NCI-H82 treated with DMSO at 0.1 percent for 48 hours (cell line): ENCODE measurements around the gene ZGPAT.

Experiments used
- DNase-seq: peaks from one replicate; lab custom pipeline; 2025; ENCODE audit not compliant: unreplicated experiment; lab: John Stamatoyannopoulos, UW

The ZGPAT gene

DNA sequence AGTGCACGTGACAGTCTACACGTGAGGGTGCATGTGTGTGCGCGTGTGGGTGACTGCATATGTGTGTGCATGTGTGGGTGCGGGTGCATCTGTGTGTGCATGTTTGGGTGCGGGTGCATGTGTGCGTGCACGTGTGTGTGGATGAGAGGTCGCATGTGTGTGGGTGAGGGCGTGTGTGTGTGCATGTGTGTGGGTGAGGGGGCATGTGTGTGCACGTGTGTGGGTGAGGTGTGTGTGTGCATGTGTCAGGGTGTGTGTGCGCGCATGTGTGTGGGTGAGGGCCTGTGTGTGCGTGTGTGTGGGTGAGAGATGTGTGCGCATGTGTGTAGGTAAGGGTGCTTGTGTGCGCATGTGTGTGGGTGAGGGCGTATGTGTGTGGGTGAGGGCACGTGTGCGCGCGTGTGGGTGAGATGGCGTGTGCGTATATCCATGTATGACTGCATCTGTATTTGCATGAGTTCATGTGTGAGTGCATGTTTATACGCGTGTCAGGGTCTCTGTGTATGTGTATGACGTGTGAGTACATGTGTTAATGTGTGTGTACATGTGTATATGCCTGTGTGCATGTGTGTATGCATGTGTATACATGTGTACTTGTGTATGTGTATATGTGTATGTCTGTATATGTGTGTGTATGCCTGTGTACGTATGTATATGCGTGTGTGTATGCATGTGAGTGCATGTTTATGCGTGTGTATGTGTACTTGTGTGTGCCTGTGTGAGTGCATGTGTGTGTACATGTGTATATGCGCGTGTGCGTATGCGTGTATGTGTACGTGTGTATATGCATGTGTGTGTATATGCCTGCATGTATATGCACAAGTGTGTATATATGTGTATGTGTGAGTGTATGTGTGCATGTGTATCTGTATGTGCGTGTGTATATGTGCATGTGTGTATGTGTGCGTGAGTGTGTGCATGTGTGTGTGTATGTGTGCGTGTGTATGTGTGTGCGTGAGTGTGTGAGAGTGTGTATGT lies 24.6 kb downstream of the ZGPAT start:
- no peak for DNase-seq

- no peak for DNase-seq
These were observed 25.3 kb downstream of the ZGPAT start for GRCh38 chr20:63733117-63733516.

- DNase-seq = no peak
These were observed 25.8 kb downstream of the ZGPAT start for GRCh38 chr20:63733579-63734081.

DNA sequence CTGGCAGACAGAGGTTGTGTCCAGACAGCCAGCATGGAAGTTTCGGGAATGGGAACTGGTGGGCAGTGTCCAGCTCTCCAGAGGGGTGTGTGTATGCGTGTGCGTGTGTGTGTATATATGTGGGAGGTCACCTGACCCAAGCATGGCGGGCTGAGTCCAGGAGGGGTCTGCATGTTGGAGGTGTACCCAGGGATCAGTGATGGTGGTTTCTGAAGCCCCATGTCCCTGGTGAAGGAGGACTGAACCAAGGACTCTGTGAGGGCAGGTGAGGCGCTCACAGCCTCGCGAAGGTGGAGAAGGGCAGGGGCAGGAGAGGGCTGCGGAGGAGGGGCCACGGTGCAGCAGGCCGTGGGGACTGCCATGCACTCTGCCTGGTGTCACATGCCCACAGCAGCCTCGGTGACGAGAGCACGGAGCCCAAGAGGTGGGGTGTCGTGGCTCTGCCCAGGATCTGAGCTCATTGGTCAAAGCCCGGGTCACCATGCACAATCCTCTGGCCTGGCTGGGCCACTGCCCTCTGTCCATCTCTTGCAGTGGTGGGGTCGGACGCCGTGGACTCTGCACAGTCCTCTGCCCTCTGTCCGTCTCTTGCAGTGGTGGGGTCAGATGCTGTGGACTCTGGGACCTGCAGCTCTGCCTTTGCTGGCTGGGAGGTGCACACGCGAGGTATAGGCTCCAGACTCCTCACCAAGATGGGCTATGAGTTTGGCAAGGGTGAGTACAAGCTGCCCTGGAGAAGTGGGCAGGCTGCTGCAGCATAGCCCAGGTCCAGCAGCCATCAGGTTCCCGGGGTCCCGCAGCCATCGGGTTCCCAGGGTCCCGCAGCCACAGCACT lies 26.5 kb downstream of the ZGPAT start:
- DNase-seq = no peak

DNA sequence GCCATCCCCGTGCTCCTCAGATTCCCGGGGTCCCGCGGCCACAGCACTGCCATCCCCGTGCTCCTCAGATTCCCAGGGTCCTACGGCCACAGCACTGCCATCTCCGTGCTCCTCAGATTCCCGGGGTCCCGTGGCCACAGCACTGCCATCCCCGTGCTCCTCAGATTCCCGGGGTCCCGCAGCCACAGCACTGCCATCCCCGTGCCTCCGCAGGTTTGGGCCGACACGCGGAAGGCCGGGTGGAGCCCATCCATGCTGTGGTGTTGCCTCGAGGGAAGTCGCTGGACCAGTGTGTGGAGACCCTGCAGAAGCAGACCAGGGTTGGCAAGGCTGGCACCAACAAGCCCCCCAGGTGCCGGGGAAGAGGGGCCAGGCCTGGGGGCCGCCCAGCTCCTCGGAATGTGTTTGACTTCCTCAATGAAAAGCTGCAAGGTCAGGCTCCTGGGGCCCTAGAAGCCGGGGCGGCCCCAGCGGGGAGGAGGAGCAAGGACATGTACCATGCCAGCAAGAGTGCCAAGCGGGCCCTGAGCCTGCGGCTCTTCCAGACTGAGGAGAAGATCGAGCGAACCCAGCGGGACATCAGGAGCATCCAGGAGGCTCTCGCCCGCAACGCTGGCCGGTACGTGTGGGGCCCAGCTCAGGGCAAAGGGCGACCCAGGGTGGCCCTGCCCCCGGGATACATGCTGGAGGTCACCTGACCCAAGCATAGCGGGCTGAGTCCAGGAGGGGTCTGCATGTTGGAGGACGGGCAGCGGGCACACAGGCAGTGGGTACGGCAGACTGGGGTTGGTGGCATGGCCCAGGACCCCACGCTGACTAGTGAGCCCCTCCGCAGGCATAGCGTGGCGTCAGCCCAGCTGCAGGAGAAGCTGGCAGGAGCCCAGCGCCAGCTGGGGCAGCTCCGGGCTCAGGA lies 27.4 kb downstream of the ZGPAT start:
- no peak for DNase-seq

GRCh38 chr20:63735859-63736718 lies 28.2 kb downstream of the ZGPAT start, which contains the start of gene LIME1:
Gene LIME1 (plus strand): TSS chr20:63736664. CDS start chr20:63737550, 886 bp downstream.
- no peak for DNase-seq

- no peak for DNase-seq
These were observed 29.3 kb downstream of the ZGPAT start for GRCh38 chr20:63736893-63737694.

GRCh38 chr20:63737695-63737944 lies 29.8 kb downstream of the ZGPAT start:
- DNase-seq = no peak

DNA sequence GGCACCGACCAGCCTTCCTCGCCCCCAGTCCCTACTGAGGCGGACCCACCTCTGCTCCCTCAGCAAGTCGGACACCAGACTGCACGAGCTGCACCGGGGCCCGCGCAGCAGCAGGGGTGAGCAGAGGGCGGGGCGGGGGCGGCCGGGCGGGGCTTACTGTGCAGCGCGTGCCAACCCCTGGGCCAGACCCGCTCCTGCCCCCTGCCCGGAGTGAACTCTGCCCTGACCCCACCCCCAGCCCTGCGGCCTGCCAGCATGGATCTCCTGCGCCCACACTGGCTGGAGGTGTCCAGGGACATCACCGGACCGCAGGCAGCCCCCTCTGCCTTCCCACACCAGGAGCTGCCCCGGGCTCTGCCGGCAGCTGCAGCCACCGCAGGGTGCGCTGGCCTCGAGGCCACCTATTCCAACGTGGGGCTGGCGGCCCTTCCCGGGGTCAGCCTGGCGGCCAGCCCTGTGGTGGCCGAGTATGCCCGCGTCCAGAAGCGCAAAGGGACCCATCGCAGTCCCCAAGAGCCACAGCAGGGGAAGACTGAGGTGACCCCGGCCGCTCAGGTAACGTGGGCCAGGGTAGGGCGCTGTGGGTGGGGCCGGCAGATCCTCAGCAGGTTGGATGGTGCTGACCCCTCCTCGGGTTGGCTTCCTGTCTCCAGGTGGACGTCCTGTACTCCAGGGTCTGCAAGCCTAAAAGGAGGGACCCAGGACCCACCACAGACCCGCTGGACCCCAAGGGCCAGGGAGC lies 30.3 kb downstream of the ZGPAT start:
- DNase-seq = no peak

DNA sequence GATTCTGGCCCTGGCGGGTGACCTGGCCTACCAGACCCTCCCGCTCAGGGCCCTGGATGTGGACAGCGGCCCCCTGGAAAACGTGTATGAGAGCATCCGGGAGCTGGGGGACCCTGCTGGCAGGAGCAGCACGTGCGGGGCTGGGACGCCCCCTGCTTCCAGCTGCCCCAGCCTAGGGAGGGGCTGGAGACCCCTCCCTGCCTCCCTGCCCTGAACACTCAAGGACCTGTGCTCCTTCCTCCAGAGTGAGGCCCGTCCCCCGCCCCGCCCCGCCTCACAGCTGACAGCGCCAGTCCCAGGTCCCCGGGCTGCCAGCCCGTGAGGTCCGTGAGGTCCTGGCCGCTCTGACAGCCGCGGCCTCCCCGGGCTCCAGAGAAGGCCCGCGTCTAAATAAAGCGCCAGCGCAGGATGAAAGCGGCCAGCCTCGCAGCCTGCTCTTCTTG lies 30.9 kb downstream of the ZGPAT start:
- DNase-seq = no peak

GRCh38 chr20:63739130-63740069 lies 31.6 kb downstream of the ZGPAT start, which contains the start of gene SLC2A4RG:
Gene SLC2A4RG (plus strand): TSS chr20:63739776. CDS start chr20:63739913, 137 bp downstream.
- DNase-seq = peak; percentile 34

DNA sequence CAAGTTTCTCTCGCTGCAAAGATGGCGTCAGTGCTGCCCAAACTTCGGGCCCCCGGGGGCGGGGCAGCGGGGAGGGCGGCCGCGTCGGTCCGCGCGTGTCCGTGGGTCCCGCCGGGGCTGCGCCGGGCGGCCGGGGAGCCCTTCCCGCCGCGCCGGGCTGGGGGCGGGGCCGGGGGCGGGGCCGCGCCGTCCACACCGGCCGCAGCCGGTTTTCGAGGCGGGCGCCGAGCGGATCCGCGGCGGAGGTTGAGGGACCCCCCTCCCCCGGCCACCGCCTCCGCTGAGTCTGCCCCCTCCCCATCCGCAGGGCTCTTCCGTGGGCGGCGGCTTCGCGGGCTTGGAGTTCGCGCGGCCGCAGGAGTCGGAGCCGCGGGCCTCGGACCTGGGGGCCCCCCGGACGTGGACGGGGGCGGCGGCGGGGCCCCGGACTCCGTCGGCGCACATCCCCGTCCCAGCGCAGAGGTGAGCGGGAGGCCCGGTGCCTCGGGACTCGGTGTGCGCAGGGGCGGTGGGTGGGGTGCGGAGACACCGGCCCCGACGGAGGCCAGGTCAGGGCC lies 32.3 kb downstream of the ZGPAT start:
- no peak for DNase-seq

DNA sequence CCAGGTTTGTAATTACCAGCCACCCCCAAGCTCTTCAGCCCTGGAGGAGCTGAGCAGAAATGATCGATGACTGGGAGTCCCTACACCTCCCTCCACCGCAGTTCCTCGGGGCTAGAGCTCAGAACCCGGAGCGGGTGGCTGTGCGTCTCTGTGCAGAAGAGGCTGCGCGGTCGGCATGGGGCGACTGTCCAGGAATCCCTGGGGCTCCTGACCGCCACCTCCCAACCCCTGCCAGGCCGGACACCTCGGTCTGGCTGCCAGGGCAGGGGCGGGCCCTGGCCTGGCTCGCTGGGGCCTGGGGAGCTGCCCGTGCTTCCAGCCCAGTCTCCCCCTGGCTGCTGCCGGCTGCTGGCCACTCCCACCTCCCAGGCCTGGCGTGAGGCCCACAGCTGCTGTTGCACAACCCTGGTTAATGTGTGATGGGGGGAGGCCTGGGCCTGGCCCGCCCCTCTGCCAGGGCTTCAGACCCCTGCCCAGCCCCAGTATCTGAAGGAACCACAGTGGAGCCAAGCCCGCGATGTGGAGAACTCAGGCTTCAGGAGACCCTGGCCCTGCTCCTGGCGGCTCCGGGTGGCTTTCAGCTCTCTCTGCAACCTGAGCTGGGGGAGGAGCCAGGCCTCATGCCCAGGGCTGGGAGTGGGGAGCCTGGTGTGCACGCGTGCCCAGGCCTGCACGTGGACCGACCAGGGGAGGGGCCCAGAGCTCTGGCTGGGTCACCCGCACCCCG lies 33.0 kb downstream of the ZGPAT start:
- DNase-seq = peak; percentile 7

GRCh38 chr20:63741354-63741675 lies 33.5 kb downstream of the ZGPAT start:
- DNase-seq = no peak

DNA sequence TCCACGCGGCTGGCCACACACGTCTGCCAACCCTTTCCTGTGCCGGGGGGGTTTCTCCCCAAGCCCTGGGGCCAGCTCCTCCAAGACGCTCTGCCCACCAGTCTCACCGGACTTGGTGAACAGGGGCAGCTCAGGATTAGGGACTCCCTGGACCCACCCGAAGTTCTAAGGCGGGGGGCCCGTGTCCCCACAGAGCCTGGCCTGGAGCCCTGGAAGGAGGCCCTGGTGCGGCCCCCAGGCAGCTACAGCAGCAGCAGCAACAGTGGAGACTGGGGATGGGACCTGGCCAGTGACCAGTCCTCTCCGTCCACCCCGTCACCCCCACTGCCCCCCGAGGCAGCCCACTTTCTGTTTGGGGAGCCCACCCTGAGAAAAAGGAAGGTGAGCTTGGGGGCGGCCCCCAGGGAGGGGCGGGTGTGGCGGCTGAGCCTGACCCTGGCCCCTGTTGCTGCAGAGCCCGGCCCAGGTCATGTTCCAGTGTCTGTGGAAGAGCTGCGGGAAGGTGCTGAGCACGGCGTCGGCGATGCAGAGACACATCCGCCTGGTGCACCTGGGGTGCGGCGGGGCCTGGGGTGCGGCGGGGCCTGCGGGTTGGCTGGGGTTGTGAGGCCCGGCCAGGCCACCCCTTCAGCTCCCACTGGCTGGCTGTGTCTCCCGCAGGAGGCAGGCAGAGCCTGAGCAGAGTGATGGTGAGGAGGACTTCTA lies 34.0 kb downstream of the ZGPAT start:
- DNase-seq = no peak
